B cell (primary cell): ENCODE measurements around the gene MRPS27. TPM values are rescaled to one million over a fixed set of nuclear protein-coding genes. Genes with fewer than 3 reads are reported as not detected.

ENCODE experiments used
- ATAC-seq: fragments of 200-7000 bp; cut with Tn5 transposase; one replicate; pipeline ENCODE4 v1.10.0; 2021; ENCODE audit warnings: low read depth, mild to moderate bottlenecking, moderate number of reproducible peaks, moderate library complexity
- CTCF ChIA-PET: fragments of 350-600 bp; sonication (Branson Sonifier 250); formaldehyde crosslinking; loops from one replicate; lab custom pipeline; 2021; ENCODE audit warnings: antibody characterized with exemption, inconsistent platforms; lab: Charles Lee
- POLR2A ChIA-PET: fragments of 350-600 bp; sonication (Branson Sonifier 250); formaldehyde crosslinking; loops from one replicate; lab custom pipeline; 2021; ENCODE audit warnings: antibody characterized with exemption; lab: Charles Lee
- DNase-seq: peaks from one replicate; pipeline ENCODE4 v3.0.0; 2013
- H2AFZ ChIP-seq: 2 replicates; pipeline ENCODE4 v1.6.1; 2012; ENCODE audit warnings: mild to moderate bottlenecking, low read depth, low read length; ENCODE audit not compliant: insufficient read depth, poor library complexity, severe bottlenecking
- H3K27ac ChIP-seq, 2 donors: 1 replicate in 1 of 2; 2 replicates in 1 of 2; pipeline ENCODE4 v1.5.1; 2012 to 2013; ENCODE audit warnings: low read length in 2 of 2, mild to moderate bottlenecking in 2 of 2, moderate library complexity in 1 of 2
- H3K27me3 ChIP-seq, 4 experiments: fragments of 200-600 bp in 1 of 4; sonication (generic) in 1 of 4; replicated peaks in 1 of 4; 1 replicate in 2 of 4; 2 replicates in 2 of 4; pipeline versions ENCODE4 v1.6.1 to v1.7.0; 2013 to 2016; ENCODE audit warnings: low read length in 3 of 4, mild to moderate bottlenecking in 2 of 4, mixed read lengths in 1 of 4, moderate library complexity in 1 of 4; ENCODE audit not compliant: insufficient read depth in 4 of 4, control insufficient read depth in 3 of 4; ENCODE audit errors: control extremely low read depth in 1 of 4
- H3K36me3 ChIP-seq, 2 experiments: replicated peaks in 1 of 2; 1 replicate in 1 of 2; 2 replicates in 1 of 2; pipeline versions ENCODE4 v1.6.1 to v1.7.1; 2013; ENCODE audit warnings: low read length in 1 of 2; ENCODE audit not compliant: insufficient read depth in 2 of 2, control insufficient read depth in 1 of 2; ENCODE audit errors: control extremely low read depth in 1 of 2, extremely low read depth in 1 of 2
- H3K4me1 ChIP-seq, 2 donors: fragments of 200-600 bp in 1 of 2; sonication (generic) in 1 of 2; 1 replicate in 1 of 2; 2 replicates in 1 of 2; pipeline versions ENCODE4 v1.5.1 to v1.6.1; 2013 to 2017; ENCODE audit warnings: low read length in 2 of 2; ENCODE audit not compliant: control insufficient read depth in 2 of 2, insufficient read depth in 2 of 2
- H3K4me2 ChIP-seq: replicated peaks from 2 replicates; pipeline ENCODE3; 2012; ENCODE audit warnings: mild to moderate bottlenecking, low read depth, low read length; ENCODE audit not compliant: poor library complexity, severe bottlenecking
- H3K4me3 ChIP-seq, 5 experiments: fragments of 200-600 bp in 1 of 5; sonication (generic) in 1 of 5; 1 replicate in 3 of 5; 2 replicates in 2 of 5; pipeline versions ENCODE4 v1.5.1 to v1.7.0; 2011 to 2016; ENCODE audit warnings: low read length in 4 of 5, mild to moderate bottlenecking in 4 of 5, low read depth in 2 of 5, control low read depth in 1 of 5, moderate library complexity in 1 of 5; ENCODE audit not compliant: insufficient read depth in 1 of 5; ENCODE audit errors: control extremely low read depth in 1 of 5, extremely low read depth in 1 of 5
- H3K79me2 ChIP-seq: fragments of 200-600 bp; sonication (generic); one replicate; pipeline ENCODE4 v1.6.0; 2016; ENCODE audit warnings: low read length; ENCODE audit not compliant: control insufficient read depth, insufficient read depth
- H3K9ac ChIP-seq: fragments of 200-600 bp; sonication (generic); 2 replicates; pipeline ENCODE4 v1.6.1; 2017; ENCODE audit warnings: mild to moderate bottlenecking, low read length, moderate library complexity
- H3K9me3 ChIP-seq, 3 donors: one replicate each; pipeline versions ENCODE4 v1.6.1 to v1.7.1; 2013; ENCODE audit warnings: low read length in 2 of 3; ENCODE audit not compliant: control insufficient read depth in 2 of 3, insufficient read depth in 1 of 3; ENCODE audit errors: control extremely low read depth in 1 of 3
- H4K20me1 ChIP-seq: 2 replicates; pipeline ENCODE4 v1.6.0; 2012; ENCODE audit warnings: mild to moderate bottlenecking, low read length; ENCODE audit not compliant: insufficient read depth, control insufficient read depth, poor library complexity, severe bottlenecking
- H3K27ac Mint-ChIP-seq: one replicate; pipeline ENCODE4 v1.8.0; 2021; ENCODE audit warnings: mixed read lengths
- H3K27me3 Mint-ChIP-seq: one replicate; pipeline ENCODE4 v1.8.0; 2021; ENCODE audit warnings: mixed read lengths
- H3K4me1 Mint-ChIP-seq: one replicate; pipeline ENCODE4 v1.8.0; 2021; ENCODE audit warnings: mixed read lengths
- H3K4me3 Mint-ChIP-seq: one replicate; pipeline ENCODE4 v1.8.0; 2021; ENCODE audit warnings: mixed read lengths
- H3K9me3 Mint-ChIP-seq: one replicate; pipeline ENCODE4 v1.8.0; 2022; ENCODE audit warnings: mixed read lengths; ENCODE audit not compliant: insufficient read depth
- EZH2 ChIP-seq: IDR thresholded peaks from 2 replicates; pipeline ENCODE4 v1.6.1; 2012; ENCODE audit warnings: borderline replicate concordance, low read depth, mild to moderate bottlenecking, moderate library complexity, low read length; ENCODE audit not compliant: insufficient read depth, poor library complexity, severe bottlenecking
- WGBS: methylation state at CpG from one replicate; pipeline ENCODE4 v1.1.5; 2013; ENCODE audit warnings: missing lambda C conversion rate; ENCODE audit not compliant: insufficient coverage; 5-methylcytosine and 5-hydroxymethylcytosine counted together
- intact Hi-C: fragments of 100-400 bp; cut with micrococcal nuclease; formaldehyde crosslinking; loops from one replicate; pipeline ENCODE4 v1.10.0; 2022
- polyA plus RNA-seq: library from polyadenylated mRNA; depleted of rRNA; stranded (reverse); fragments of >200 nt; gene quantifications from 2 replicates; pipeline ENCODE4 v1.2.3, GENCODE V29; 2012
- total RNA-seq, 2 donors: library from RNA; stranded (reverse); fragments of 120-200 nt in 1 of 2; gene quantifications; 1 replicate in 1 of 2; 2 replicates in 1 of 2; pipeline versions ENCODE4 v1.2.3 to v1.2.4, GENCODE V29; 2013 to 2022
- TF ChIP-seq, protein P1 (sequence below): fragments of 200-600 bp; IDR thresholded peaks from one replicate; pipeline ENCODE4 v1.8.0; 2022; ENCODE audit warnings: antibody characterized with exemption, mild to moderate bottlenecking

MRPS27 gene
- total and polyA plus RNA-seq, 2 donors (not counting 1 experiment from before 2014, with no cell fraction given), result 33.4 to 58.3 TPM

DNA sequence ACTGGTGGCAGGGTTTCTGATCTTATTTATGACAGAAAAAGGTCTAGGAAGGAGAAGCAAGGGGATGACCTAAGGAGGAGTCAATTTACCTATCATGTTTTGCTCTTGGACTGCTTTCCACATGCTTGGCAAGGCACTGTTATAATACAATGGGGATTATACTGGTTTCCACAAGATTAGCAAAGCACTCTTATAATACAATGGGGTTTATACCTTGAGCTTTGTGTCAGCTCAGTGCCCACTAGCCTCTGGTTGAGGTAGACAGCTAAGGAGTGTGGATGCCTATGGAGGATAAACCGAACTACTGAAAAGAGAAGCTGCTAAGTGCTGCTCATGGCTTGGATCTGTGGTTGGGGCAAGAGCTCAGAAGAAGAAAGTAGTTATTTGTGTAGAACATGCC is 68.7 kb downstream of the MRPS27 start:
- no peak overlapping the region for H3K27ac ChIP-seq
- H3K4me2 ChIP-seq, result no peak overlapping the region
- no peaks in the 10 kb centered on the region for H3K27me3 ChIP-seq
- ATAC-seq, result no peak
- DNase-seq, result no peak
- H3K4me1 Mint-ChIP-seq, result peaks cover 10% of the 10 kb centered on the region
- no peak overlapping the region for H3K4me3 Mint-ChIP-seq
- no CpG with 5 or more reads among the region's 1 CpG for WGBS
- peaks cover 3% of the 10 kb centered on the region for H3K79me2 ChIP-seq
- no peak overlapping the region for H3K9ac ChIP-seq
- no peaks in the 10 kb centered on the region for H3K9me3 ChIP-seq
- no peaks in the 10 kb centered on the region for H4K20me1 ChIP-seq
- ChIA-PET CTCF (no interaction called here), POLR2A (no interaction called here)
- no peaks in the 10 kb centered on the region for H3K27me3 Mint-ChIP-seq
- no peaks in the 10 kb centered on the region for H3K9me3 Mint-ChIP-seq
- no peak overlapping the region for H2AFZ ChIP-seq
- H3K4me3 ChIP-seq, result no peak overlapping the region
- TF ChIP-seq EZH2, result no peak
- TF ChIP-seq, protein P1, sequence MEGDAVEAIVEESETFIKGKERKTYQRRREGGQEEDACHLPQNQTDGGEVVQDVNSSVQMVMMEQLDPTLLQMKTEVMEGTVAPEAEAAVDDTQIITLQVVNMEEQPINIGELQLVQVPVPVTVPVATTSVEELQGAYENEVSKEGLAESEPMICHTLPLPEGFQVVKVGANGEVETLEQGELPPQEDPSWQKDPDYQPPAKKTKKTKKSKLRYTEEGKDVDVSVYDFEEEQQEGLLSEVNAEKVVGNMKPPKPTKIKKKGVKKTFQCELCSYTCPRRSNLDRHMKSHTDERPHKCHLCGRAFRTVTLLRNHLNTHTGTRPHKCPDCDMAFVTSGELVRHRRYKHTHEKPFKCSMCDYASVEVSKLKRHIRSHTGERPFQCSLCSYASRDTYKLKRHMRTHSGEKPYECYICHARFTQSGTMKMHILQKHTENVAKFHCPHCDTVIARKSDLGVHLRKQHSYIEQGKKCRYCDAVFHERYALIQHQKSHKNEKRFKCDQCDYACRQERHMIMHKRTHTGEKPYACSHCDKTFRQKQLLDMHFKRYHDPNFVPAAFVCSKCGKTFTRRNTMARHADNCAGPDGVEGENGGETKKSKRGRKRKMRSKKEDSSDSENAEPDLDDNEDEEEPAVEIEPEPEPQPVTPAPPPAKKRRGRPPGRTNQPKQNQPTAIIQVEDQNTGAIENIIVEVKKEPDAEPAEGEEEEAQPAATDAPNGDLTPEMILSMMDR, result no peak
- no peak overlapping the region for H3K27ac Mint-ChIP-seq
- intact Hi-C loops, result no loop called here
- H3K36me3 ChIP-seq, result peaks cover 6 to 7% of the 10 kb centered on the region in 2 experiments
- no peaks in the 10 kb centered on the region for H3K4me1 ChIP-seq

DNA sequence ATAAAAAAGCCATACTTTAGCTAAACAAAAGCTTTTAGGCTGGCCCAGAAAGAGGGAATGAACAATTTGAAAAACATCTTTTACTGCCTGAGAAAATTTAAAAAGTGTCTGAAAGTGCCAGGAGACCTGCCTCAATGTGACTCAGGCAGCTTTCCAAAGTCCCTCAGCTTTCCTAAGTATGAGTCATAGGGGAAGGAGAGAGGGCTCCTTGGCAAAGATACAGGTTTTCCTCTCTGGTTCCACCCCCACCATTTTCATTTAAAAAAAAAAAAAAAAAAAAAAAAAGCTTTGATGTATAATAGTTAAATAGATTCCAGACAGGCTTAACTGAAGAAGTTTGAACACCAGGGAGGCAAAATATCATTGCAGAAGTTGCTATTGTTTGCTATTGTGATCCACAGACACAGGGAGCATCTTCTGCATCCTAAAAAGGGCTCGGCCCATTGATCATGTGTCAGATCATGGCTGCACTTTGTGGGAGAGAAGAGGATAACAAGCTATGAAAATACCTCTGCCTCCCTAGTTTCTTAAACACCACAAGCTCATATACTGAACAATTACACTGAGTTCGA is 71.5 kb downstream of the MRPS27 start:
- no peak overlapping the region for H3K9ac ChIP-seq

More for the DNA sequence above, 71.5 kb downstream of the MRPS27 start:
- CTCF ChIA-PET, result interaction anchor here (0.7 kb wide), 1 partner anchor 21 kb away, joined by 3 read pairs; no protein-coding TSS in a partner anchor
- no peaks in the 10 kb centered on the region for H3K27me3 ChIP-seq
- H4K20me1 ChIP-seq, result no peaks in the 10 kb centered on the region
- no peak overlapping the region for H3K27ac Mint-ChIP-seq
- H3K4me1 Mint-ChIP-seq, result peaks cover 6% of the 10 kb centered on the region
- no peaks in the 10 kb centered on the region for H3K9me3 Mint-ChIP-seq
- POLR2A ChIA-PET, result no interaction called here
- no peak overlapping the region for H3K4me3 Mint-ChIP-seq
- H3K27me3 Mint-ChIP-seq, result no peaks in the 10 kb centered on the region
- no peak overlapping the region for H3K27ac ChIP-seq
- DNase-seq (no peak), ATAC-seq (no peak)
- intact Hi-C loops, result no loop called here
- no peak overlapping the region for H2AFZ ChIP-seq
- no peaks in the 10 kb centered on the region for H3K4me1 ChIP-seq
- H3K4me3 ChIP-seq, result no peak overlapping the region
- H3K4me2 ChIP-seq, result no peak overlapping the region
- peaks cover 5 to 7% of the 10 kb centered on the region in 2 experiments for H3K36me3 ChIP-seq
- H3K9me3 ChIP-seq, result no peaks in the 10 kb centered on the region
- H3K79me2 ChIP-seq, result peaks cover 3% of the 10 kb centered on the region
- WGBS, result no CpG with 5 or more reads among the region's 2 CpGs
- no peak for TF ChIP-seq EZH2
- TF ChIP-seq, protein P1, result no peak
